ENCODE results near the gene FIG4.

GRCh38 chr6:109762769-109763441, 71.8 kb downstream of the FIG4 start:
- TF ChIP-seq CTCF (IDR thresholded peaks at IDR 0.05) (no peak), POLR2A (IDR thresholded peaks at IDR 0.05; ENCODE audit: low read depth) (no peak), POLR2AphosphoS5 (IDR thresholded peaks at IDR 0.05) (no peak)
